Middle frontal gyrus (tissue), 1 donor: ENCODE results near the gene CD300LD.

Source experiments
- DNase-seq: peaks from one replicate; pipeline ENCODE4 v3.0.0-alpha.2; 2015; ENCODE audit warnings: low spot score; ENCODE audit errors: extremely low spot score

Gene CD300LD

GRCh38 chr17:74544991-74545842, 46.9 kb downstream of the CD300LD start:
- DNase-seq: no peak

GRCh38 chr17:74543891-74544760, 48.0 kb downstream of the CD300LD start:
- DNase-seq: no peak

- no peak for DNase-seq
Measured at GRCh38 chr17:74543406-74543805, 48.7 kb downstream of the CD300LD start.

GRCh38 chr17:74542727-74543383, 49.2 kb downstream of the CD300LD start:
- no peak for DNase-seq

GRCh38 chr17:74542166-74542565, 49.9 kb downstream of the CD300LD start:
- DNase-seq: no peak

GRCh38 chr17:74541176-74542111, 50.6 kb downstream of the CD300LD start:
- DNase-seq: no peak

- no peak for DNase-seq
Measured at GRCh38 chr17:74539281-74539820, 52.7 kb downstream of the CD300LD start.

GRCh38 chr17:74536890-74537289, 55.2 kb downstream of the CD300LD start:
- no peak for DNase-seq

GRCh38 chr17:74532115-74532514, 60.0 kb downstream of the CD300LD start:
- DNase-seq: no peak

GRCh38 chr17:74531231-74531761, 60.8 kb downstream of the CD300LD start, which contains the start of gene CD300LB:
Gene CD300LB, minus strand, starts transcription at chr17:74531475. Its CDS starts 125 bp downstream, at chr17:74531350.
- DNase-seq: no peak

- DNase-seq: no peak
Measured at GRCh38 chr17:74530831-74531150, 61.3 kb downstream of the CD300LD start.
